ENCODE results near the gene SRL. TPM values are rescaled to one million over a fixed set of nuclear protein-coding genes. Genes with fewer than 3 reads are reported as not detected.

Gene SRL
- total and polyA plus RNA-seq, 4 experiments from 2014 or later: not detected

GRCh38 chr16:4207683-4208340 lies 34.1 kb downstream of the SRL start:
- no peak overlapping the region for H3K27ac ChIP-seq (ENCODE audit: low read depth, low read length)
- intact Hi-C loops (cut with micrococcal nuclease): no loop called here
- Mint-ChIP-seq H3K27me3 (no peaks in the 10 kb centered on the region), H3K27ac (peak overlapping the region in 1 of 7 donors; percentile 48), H3K4me1 (peaks cover 4 to 28% (median 12%) of the 10 kb centered on the region in 4 donors), H3K9me3 (no peaks in the 10 kb centered on the region), H3K4me3 (peak overlapping the region in 4 of 8 donors; percentile 33 to 54 (median 44)), H3K36me3 (no peaks in the 10 kb centered on the region)
- no peaks in the 10 kb centered on the region for H3K36me3 ChIP-seq (ENCODE audit: insufficient read depth, low read length)
- H3K4me1 ChIP-seq (ENCODE audit: insufficient read depth, low read length): peaks cover 17% of the 10 kb centered on the region
- H3K4me3 ChIP-seq (ENCODE audit: low read length in 2 of 2): no peak overlapping the region
- ChIA-PET POLR2A (ENCODE audit: partially characterized antibody) (no interaction called here), CTCF (ENCODE audit: partially characterized antibody) (no interaction called here)
- no peaks in the 10 kb centered on the region for H3K9me3 ChIP-seq (ENCODE audit: control insufficient read depth in 1 of 2, low read length in 2 of 2)
- H3K27me3 ChIP-seq (ENCODE audit: insufficient read depth, low read length): no peaks in the 10 kb centered on the region
- DNase-seq: no peak

- no peak overlapping the region for H3K27ac ChIP-seq (ENCODE audit: low read depth, low read length)
- Mint-ChIP-seq H3K36me3 (no peaks in the 10 kb centered on the region), H3K9me3 (no peaks in the 10 kb centered on the region), H3K4me1 (peaks cover 4 to 28% (median 12%) of the 10 kb centered on the region in 4 donors), H3K4me3 (peak overlapping the region in 7 of 8 donors; percentile 26 to 71 (median 65)), H3K27ac (peak overlapping the region in 2 of 7 donors; percentile 35 to 57), H3K27me3 (no peaks in the 10 kb centered on the region)
- no peak overlapping the region for H3K4me3 ChIP-seq (ENCODE audit: low read length in 2 of 2)
- no peaks in the 10 kb centered on the region for H3K9me3 ChIP-seq (ENCODE audit: control insufficient read depth in 1 of 2, low read length in 2 of 2)
- H3K27me3 ChIP-seq (ENCODE audit: insufficient read depth, low read length): no peaks in the 10 kb centered on the region
- no peaks in the 10 kb centered on the region for H3K36me3 ChIP-seq (ENCODE audit: insufficient read depth, low read length)
- ChIA-PET CTCF (ENCODE audit: partially characterized antibody) (no interaction called here), POLR2A (ENCODE audit: partially characterized antibody) (interaction anchor here (0.8 kb wide), 1 partner anchor 65 kb away, joined by 3 read pairs; no protein-coding TSS in a partner anchor)
- no peak for DNase-seq
- intact Hi-C loops (cut with micrococcal nuclease): no loop called here
- H3K4me1 ChIP-seq (ENCODE audit: insufficient read depth, low read length): peaks cover 17% of the 10 kb centered on the region
These were observed 34.7 kb downstream of the SRL start for GRCh38 chr16:4207229-4207628.

GRCh38 chr16:4206680-4207079 lies 35.2 kb downstream of the SRL start:
- H3K4me3 ChIP-seq (ENCODE audit: low read length in 2 of 2): no peak overlapping the region
- peaks cover 17% of the 10 kb centered on the region for H3K4me1 ChIP-seq (ENCODE audit: insufficient read depth, low read length)
- H3K27ac ChIP-seq (ENCODE audit: low read depth, low read length): no peak overlapping the region
- intact Hi-C loops (cut with micrococcal nuclease): no loop called here
- H3K4me3 Mint-ChIP-seq: peak overlapping the region in 6 of 8 donors; percentile 28 to 71 (median 66)
- H3K27me3 ChIP-seq (ENCODE audit: insufficient read depth, low read length): no peaks in the 10 kb centered on the region
- H3K27me3 Mint-ChIP-seq: no peaks in the 10 kb centered on the region
- H3K36me3 Mint-ChIP-seq: no peaks in the 10 kb centered on the region
- peaks cover 4 to 28% (median 12%) of the 10 kb centered on the region in 4 donors for H3K4me1 Mint-ChIP-seq
- H3K36me3 ChIP-seq (ENCODE audit: insufficient read depth, low read length): no peaks in the 10 kb centered on the region
- POLR2A ChIA-PET (ENCODE audit: partially characterized antibody): interaction anchor here (0.8 kb wide), 1 partner anchor 65 kb away, joined by 3 read pairs; no protein-coding TSS in a partner anchor
- no peaks in the 10 kb centered on the region for H3K9me3 ChIP-seq (ENCODE audit: control insufficient read depth in 1 of 2, low read length in 2 of 2)
- peak overlapping the region in 3 of 7 donors; percentile 27 to 36 (median 35) for H3K27ac Mint-ChIP-seq
- CTCF ChIA-PET (ENCODE audit: partially characterized antibody): no interaction called here
- no peaks in the 10 kb centered on the region for H3K9me3 Mint-ChIP-seq
- no peak for DNase-seq

- H3K27ac Mint-ChIP-seq: no peak overlapping the region
- Histone ChIP-seq H3K27me3 (ENCODE audit: insufficient read depth, low read length) (no peaks in the 10 kb centered on the region), H3K27ac (ENCODE audit: low read depth, low read length) (no peak overlapping the region), H3K9me3 (ENCODE audit: control insufficient read depth in 1 of 2, low read length in 2 of 2) (no peaks in the 10 kb centered on the region), H3K36me3 (ENCODE audit: insufficient read depth, low read length) (no peaks in the 10 kb centered on the region), H3K4me1 (ENCODE audit: insufficient read depth, low read length) (peaks cover 17% of the 10 kb centered on the region), H3K4me3 (ENCODE audit: low read length in 2 of 2) (no peak overlapping the region)
- DNase-seq: no peak
- intact Hi-C loops (cut with micrococcal nuclease): no loop called here
- no peaks in the 10 kb centered on the region for H3K36me3 Mint-ChIP-seq
- no peaks in the 10 kb centered on the region for H3K9me3 Mint-ChIP-seq
- CTCF ChIA-PET (ENCODE audit: partially characterized antibody): interaction anchor here (0.7 kb wide), 1 partner anchor 59 kb away, joined by 3 read pairs; no protein-coding TSS in a partner anchor
- peaks cover 4 to 28% (median 12%) of the 10 kb centered on the region in 4 donors for H3K4me1 Mint-ChIP-seq
- H3K4me3 Mint-ChIP-seq: no peak overlapping the region
- no peaks in the 10 kb centered on the region for H3K27me3 Mint-ChIP-seq
- POLR2A ChIA-PET (ENCODE audit: partially characterized antibody): no interaction called here
These were observed 35.9 kb downstream of the SRL start for GRCh38 chr16:4205971-4206370.

GRCh38 chr16:4204521-4204920 lies 37.4 kb downstream of the SRL start:
- H3K27me3 ChIP-seq (ENCODE audit: insufficient read depth, low read length): no peaks in the 10 kb centered on the region
- H3K4me3 Mint-ChIP-seq: no peak overlapping the region
- no peaks in the 10 kb centered on the region for H3K36me3 ChIP-seq (ENCODE audit: insufficient read depth, low read length)
- no peaks in the 10 kb centered on the region for H3K36me3 Mint-ChIP-seq
- H3K9me3 ChIP-seq (ENCODE audit: control insufficient read depth in 1 of 2, low read length in 2 of 2): no peaks in the 10 kb centered on the region
- CTCF ChIA-PET (ENCODE audit: partially characterized antibody): interaction anchor here (0.9 kb wide), 1 partner anchor 9 kb away, joined by 3 read pairs; no protein-coding TSS in a partner anchor
- H3K27ac ChIP-seq (ENCODE audit: low read depth, low read length): no peak overlapping the region
- DNase-seq: no peak
- intact Hi-C loops (cut with micrococcal nuclease): no loop called here
- POLR2A ChIA-PET (ENCODE audit: partially characterized antibody): no interaction called here
- peak overlapping the region in 1 of 7 donors; percentile 78 for H3K27ac Mint-ChIP-seq
- peaks cover 0 to 3% of the 10 kb centered on the region in 2 donors for H3K27me3 Mint-ChIP-seq
- H3K4me3 ChIP-seq (ENCODE audit: low read length in 2 of 2): no peak overlapping the region
- H3K9me3 Mint-ChIP-seq: no peaks in the 10 kb centered on the region
- peaks cover 4 to 28% (median 14%) of the 10 kb centered on the region in 4 donors for H3K4me1 Mint-ChIP-seq
- H3K4me1 ChIP-seq (ENCODE audit: insufficient read depth, low read length): peaks cover 17% of the 10 kb centered on the region

- Mint-ChIP-seq H3K4me3 (no peak overlapping the region), H3K27me3 (peaks cover 0 to 3% of the 10 kb centered on the region in 2 donors), H3K27ac (no peak overlapping the region), H3K4me1 (peaks cover 4 to 28% (median 14%) of the 10 kb centered on the region in 4 donors), H3K9me3 (no peaks in the 10 kb centered on the region), H3K36me3 (no peaks in the 10 kb centered on the region)
- Histone ChIP-seq H3K4me1 (ENCODE audit: insufficient read depth, low read length) (peaks cover 17% of the 10 kb centered on the region), H3K9me3 (ENCODE audit: control insufficient read depth in 1 of 2, low read length in 2 of 2) (no peaks in the 10 kb centered on the region), H3K4me3 (ENCODE audit: low read length in 2 of 2) (no peak overlapping the region), H3K27me3 (ENCODE audit: insufficient read depth, low read length) (no peaks in the 10 kb centered on the region), H3K36me3 (ENCODE audit: insufficient read depth, low read length) (no peaks in the 10 kb centered on the region), H3K27ac (ENCODE audit: low read depth, low read length) (no peak overlapping the region)
- ChIA-PET POLR2A (ENCODE audit: partially characterized antibody) (no interaction called here), CTCF (ENCODE audit: partially characterized antibody) (no interaction called here)
- no peak for DNase-seq
- intact Hi-C loops (cut with micrococcal nuclease): no loop called here
These were observed 38.1 kb downstream of the SRL start for GRCh38 chr16:4203748-4204147.

- Mint-ChIP-seq H3K4me1 (peaks cover 4 to 19% (median 11%) of the 10 kb centered on the region in 4 donors), H3K9me3 (no peaks in the 10 kb centered on the region), H3K36me3 (no peaks in the 10 kb centered on the region), H3K27me3 (peaks cover 3% of the 10 kb centered on the region in 2 donors), H3K4me3 (no peak overlapping the region), H3K27ac (no peak overlapping the region)
- ChIA-PET POLR2A (ENCODE audit: partially characterized antibody) (no interaction called here), CTCF (ENCODE audit: partially characterized antibody) (interaction anchor here (0.9 kb wide), 1 partner anchor 129 kb away, joined by 3 read pairs; no protein-coding TSS in a partner anchor)
- intact Hi-C loops (cut with micrococcal nuclease): no loop called here
- Histone ChIP-seq H3K27me3 (ENCODE audit: insufficient read depth, low read length) (no peaks in the 10 kb centered on the region), H3K4me1 (ENCODE audit: insufficient read depth, low read length) (peaks cover 17% of the 10 kb centered on the region), H3K9me3 (ENCODE audit: control insufficient read depth in 1 of 2, low read length in 2 of 2) (no peaks in the 10 kb centered on the region), H3K36me3 (ENCODE audit: insufficient read depth, low read length) (no peaks in the 10 kb centered on the region), H3K27ac (ENCODE audit: low read depth, low read length) (no peak overlapping the region), H3K4me3 (ENCODE audit: low read length in 2 of 2) (no peak overlapping the region)
- DNase-seq: no peak
These were observed 39.1 kb downstream of the SRL start for GRCh38 chr16:4202615-4203345.

All from CD4-positive, alpha-beta memory T cell (primary cell).